Stomach smooth muscle (tissue), 2 donors: Measurements from ENCODE around the gene GTF3C4.

Experiments used
- H3K27ac ChIP-seq: one replicate; pipeline ENCODE4 v1.7.0; 2013; ENCODE audit warnings: mild to moderate bottlenecking, low read length, inconsistent platforms
- H3K27me3 ChIP-seq, 2 donors: one replicate each; pipeline ENCODE4 v1.7.0; 2013; ENCODE audit warnings: low read length in 2 of 2; ENCODE audit not compliant: insufficient read depth in 2 of 2, control insufficient read depth in 1 of 2
- H3K36me3 ChIP-seq, 2 donors: one replicate each; pipeline ENCODE4 v1.7.0; 2013; ENCODE audit warnings: low read length in 2 of 2; ENCODE audit not compliant: control insufficient read depth in 2 of 2, insufficient read depth in 2 of 2
- H3K4me1 ChIP-seq: one replicate; pipeline ENCODE4 v1.7.0; 2013; ENCODE audit warnings: low read length; ENCODE audit not compliant: control insufficient read depth, insufficient read depth
- H3K4me3 ChIP-seq, 2 donors: one replicate each; pipeline ENCODE4 v1.7.0; 2013; ENCODE audit warnings: low read length in 2 of 2
- H3K9ac ChIP-seq, 2 donors: one replicate each; pipeline ENCODE4 v1.7.0; 2013; ENCODE audit warnings: low read length in 2 of 2, mild to moderate bottlenecking in 1 of 2
- H3K9me3 ChIP-seq, 2 donors: one replicate each; pipeline ENCODE4 v1.7.0; 2013; ENCODE audit warnings: low read length in 2 of 2; ENCODE audit not compliant: control insufficient read depth in 2 of 2
- donor health status: healthy.
- donor health status: Pancreatic carcinoma.

The GTF3C4 gene

GRCh38 chr9:132671620-132672412, 1.6 kb downstream of the GTF3C4 start:
- no peaks in the 10 kb centered on the region for H3K36me3 ChIP-seq
- H3K4me3 ChIP-seq: peak overlapping the region; percentile 93 to 98
- H3K9ac ChIP-seq: peak overlapping the region; percentile 98 to 99
- no peak overlapping the region for H3K27ac ChIP-seq
- H3K27me3 ChIP-seq: no peaks in the 10 kb centered on the region
- H3K4me1 ChIP-seq: peaks cover 21% of the 10 kb centered on the region
- H3K9me3 ChIP-seq: no peaks in the 10 kb centered on the region

DNA sequence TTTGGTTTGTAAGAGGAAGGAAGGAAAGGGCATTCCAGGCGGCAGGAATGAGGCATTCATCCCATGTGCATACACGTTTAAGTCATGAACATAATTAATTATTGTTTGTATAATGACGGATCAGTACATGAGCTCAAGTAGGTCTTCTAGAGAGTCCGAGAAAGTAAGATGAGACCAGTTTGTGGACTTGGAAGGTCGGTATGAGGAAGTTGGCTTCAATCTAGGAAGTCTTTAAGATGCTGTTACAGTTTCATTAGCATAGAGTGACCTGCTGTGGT, 2.1 kb downstream of the GTF3C4 start:
- H3K9ac ChIP-seq: no peak overlapping the region
- no peak overlapping the region for H3K27ac ChIP-seq
- no peaks in the 10 kb centered on the region for H3K27me3 ChIP-seq
- H3K4me3 ChIP-seq: peak overlapping the region in 1 of 2 donors; percentile 16
- peaks cover 21% of the 10 kb centered on the region for H3K4me1 ChIP-seq
- H3K9me3 ChIP-seq: no peaks in the 10 kb centered on the region
- no peaks in the 10 kb centered on the region for H3K36me3 ChIP-seq

DNA sequence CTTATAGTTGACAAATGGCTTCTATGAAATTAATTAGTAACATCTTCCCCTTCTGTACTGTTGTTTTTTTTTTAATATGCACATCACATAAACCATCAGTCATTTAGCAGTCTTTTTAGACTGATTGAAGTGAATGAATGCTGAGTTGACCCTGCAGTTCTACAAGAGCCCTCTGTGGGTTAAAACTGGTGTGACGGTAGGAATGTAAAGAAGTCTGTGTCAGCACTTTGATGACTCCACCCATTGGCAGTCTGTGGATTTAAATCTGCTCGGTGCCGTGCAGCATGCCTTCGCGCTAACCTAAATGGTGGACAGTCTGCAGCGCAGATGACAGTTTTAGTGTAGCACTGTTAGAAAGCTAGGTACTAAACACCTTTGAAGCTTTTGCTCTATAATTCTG, 3.1 kb downstream of the GTF3C4 start:
- no peak overlapping the region for H3K9ac ChIP-seq
- H3K4me1 ChIP-seq: peaks cover 21% of the 10 kb centered on the region
- H3K27ac ChIP-seq: no peak overlapping the region
- peaks cover 6% of the 10 kb centered on the region in 2 donors for H3K36me3 ChIP-seq
- H3K9me3 ChIP-seq: no peaks in the 10 kb centered on the region
- no peak overlapping the region for H3K4me3 ChIP-seq
- no peaks in the 10 kb centered on the region for H3K27me3 ChIP-seq

- H3K27ac ChIP-seq: no peak overlapping the region
- no peaks in the 10 kb centered on the region for H3K27me3 ChIP-seq
- H3K36me3 ChIP-seq: peaks cover 12 to 17% of the 10 kb centered on the region in 2 donors
- no peaks in the 10 kb centered on the region for H3K9me3 ChIP-seq
- H3K4me3 ChIP-seq: no peak overlapping the region
- no peak overlapping the region for H3K9ac ChIP-seq
- peaks cover 19% of the 10 kb centered on the region for H3K4me1 ChIP-seq
These were observed 4.2 kb downstream of the GTF3C4 start for GRCh38 chr9:132674485-132674884.

DNA sequence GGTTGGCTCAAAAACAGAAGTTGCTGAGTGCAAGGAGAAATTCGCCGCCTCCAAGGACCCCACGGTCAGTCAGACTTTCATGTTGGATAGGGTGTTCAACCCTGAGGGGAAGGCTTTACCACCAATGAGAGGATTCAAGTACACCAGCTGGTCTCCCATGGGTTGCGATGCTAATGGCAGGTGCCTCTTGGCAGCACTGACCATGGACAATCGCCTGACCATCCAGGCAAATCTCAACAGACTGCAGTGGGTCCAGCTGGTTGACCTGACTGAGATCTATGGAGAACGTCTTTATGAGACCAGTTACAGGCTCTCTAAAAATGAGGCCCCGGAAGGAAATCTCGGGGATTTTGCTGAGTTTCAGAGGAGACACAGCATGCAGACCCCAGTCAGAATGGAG, 7.7 kb downstream of the GTF3C4 start:
- no peaks in the 10 kb centered on the region for H3K27me3 ChIP-seq
- H3K4me1 ChIP-seq: no peaks in the 10 kb centered on the region
- H3K9ac ChIP-seq: no peak overlapping the region
- H3K36me3 ChIP-seq: peaks cover 20 to 21% of the 10 kb centered on the region in 2 donors
- H3K9me3 ChIP-seq: no peaks in the 10 kb centered on the region
- no peak overlapping the region for H3K27ac ChIP-seq
- no peak overlapping the region for H3K4me3 ChIP-seq

- Histone ChIP-seq H3K4me1 (no peaks in the 10 kb centered on the region), H3K36me3 (peaks cover 31 to 32% of the 10 kb centered on the region in 2 donors), H3K9me3 (no peaks in the 10 kb centered on the region), H3K27me3 (no peaks in the 10 kb centered on the region), H3K27ac (no peak overlapping the region), H3K9ac (no peak overlapping the region), H3K4me3 (no peak overlapping the region)
These were observed 9.8 kb downstream of the GTF3C4 start for GRCh38 chr9:132679946-132680625.

GRCh38 chr9:132681561-132681960, 11.3 kb downstream of the GTF3C4 start:
- Histone ChIP-seq H3K9me3 (no peaks in the 10 kb centered on the region), H3K27ac (no peak overlapping the region), H3K27me3 (no peaks in the 10 kb centered on the region), H3K9ac (no peak overlapping the region), H3K36me3 (peaks cover 39 to 40% of the 10 kb centered on the region in 2 donors), H3K4me1 (no peaks in the 10 kb centered on the region), H3K4me3 (no peak overlapping the region)

- Histone ChIP-seq H3K9ac (no peak overlapping the region), H3K36me3 (peaks cover 43 to 44% of the 10 kb centered on the region in 2 donors), H3K4me1 (no peaks in the 10 kb centered on the region), H3K27me3 (no peaks in the 10 kb centered on the region), H3K4me3 (no peak overlapping the region), H3K9me3 (no peaks in the 10 kb centered on the region), H3K27ac (no peak overlapping the region)
These were observed 13.6 kb downstream of the GTF3C4 start for GRCh38 chr9:132683873-132684272.

- no peak overlapping the region for H3K27ac ChIP-seq
- no peak overlapping the region for H3K9ac ChIP-seq
- H3K4me1 ChIP-seq: no peaks in the 10 kb centered on the region
- no peaks in the 10 kb centered on the region for H3K27me3 ChIP-seq
- no peaks in the 10 kb centered on the region for H3K9me3 ChIP-seq
- peaks cover 29 to 32% of the 10 kb centered on the region in 2 donors for H3K36me3 ChIP-seq
- no peak overlapping the region for H3K4me3 ChIP-seq
These were observed 20.4 kb downstream of the GTF3C4 start for GRCh38 chr9:132690696-132691095.

DNA sequence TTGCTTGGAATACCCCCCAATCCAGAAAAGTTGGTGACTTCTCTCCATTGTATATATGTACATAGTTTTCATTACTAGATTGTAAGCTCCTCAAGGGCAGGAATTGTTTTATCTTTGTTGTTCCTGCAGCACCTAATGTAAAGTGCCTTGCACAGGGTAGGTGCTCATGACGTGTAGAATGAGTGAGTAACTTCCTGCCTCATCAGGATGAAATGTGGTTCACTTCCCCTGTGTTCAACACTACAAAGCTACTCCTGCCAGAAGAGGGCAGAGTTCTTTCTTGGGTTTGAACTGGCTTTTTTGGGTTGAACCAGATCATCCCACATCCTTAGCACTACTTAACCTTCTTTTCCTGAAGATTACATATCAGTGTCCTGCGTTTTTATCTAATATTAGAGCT, 23.9 kb downstream of the GTF3C4 start:
- no peak overlapping the region for H3K27ac ChIP-seq
- H3K27me3 ChIP-seq: no peaks in the 10 kb centered on the region
- H3K9me3 ChIP-seq: no peaks in the 10 kb centered on the region
- no peak overlapping the region for H3K9ac ChIP-seq
- H3K4me3 ChIP-seq: no peak overlapping the region
- peaks cover 6 to 7% of the 10 kb centered on the region in 2 donors for H3K36me3 ChIP-seq
- H3K4me1 ChIP-seq: no peaks in the 10 kb centered on the region

DNA sequence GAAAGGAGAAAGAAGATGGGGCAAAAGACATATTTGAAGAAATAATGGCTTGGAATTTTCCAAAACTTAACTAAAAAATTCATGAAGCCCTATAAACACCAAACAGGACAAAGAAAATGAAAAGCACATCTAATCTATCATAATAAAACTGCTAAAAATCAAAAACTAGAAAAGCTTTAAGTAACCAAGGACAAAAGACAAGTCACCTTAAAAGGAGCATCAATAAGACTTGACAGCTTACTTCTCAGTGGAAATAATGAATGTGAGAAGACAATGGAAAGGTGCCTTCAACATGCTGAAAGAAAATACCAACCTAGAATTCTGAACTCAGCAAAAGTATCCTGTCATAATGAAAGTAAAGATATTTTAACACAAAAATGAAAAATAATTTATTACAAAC, 27.0 kb downstream of the GTF3C4 start:
- H3K9ac ChIP-seq: no peak overlapping the region
- no peaks in the 10 kb centered on the region for H3K36me3 ChIP-seq
- no peak overlapping the region for H3K4me3 ChIP-seq
- H3K27me3 ChIP-seq: no peaks in the 10 kb centered on the region
- no peaks in the 10 kb centered on the region for H3K9me3 ChIP-seq
- H3K4me1 ChIP-seq: no peaks in the 10 kb centered on the region
- H3K27ac ChIP-seq: no peak overlapping the region
